ENCODE results near the gene GRIA4. TPM values are rescaled to one million over a fixed set of nuclear protein-coding genes. Genes with fewer than 3 reads are reported as not detected.

Gene GRIA4
- under 1 TPM; 0.69 to 0.98 (median 0.88) TPM for polyA plus RNA-seq (ENCODE audit: insufficient read length in 3 of 3)
- long read RNA-seq, donor 1: 0 reads
- long read RNA-seq, donor 2: 0 reads
- long read RNA-seq, donor 3: 0 reads
- long read RNA-seq, donor 4: 0 reads
- long read RNA-seq, donor 5: 0 reads
- long read RNA-seq, donor 6: 0 reads
- long read RNA-seq, donor 7: 0 reads
- long read RNA-seq, donor 8: 0 reads
- long read RNA-seq, donor 9: 0 reads
- long read RNA-seq, donor 10: 0 reads
- long read RNA-seq, donor 11: 0 reads
- long read RNA-seq, donor 12: 0 reads
- long read RNA-seq, donor 13: 0 reads
- long read RNA-seq, donor 14: 0 reads
- long read RNA-seq, donor 15, partial matches to known transcripts: 0 of 1 reads
- long read RNA-seq, donor 15, other reads (novel, unspliced or antisense): 0 of 1 reads
- long read RNA-seq, donor 16: 0 reads

- no peak for DNase-seq
Observed at GRCh38 chr11:105609832-105610781, at the start of gene GRIA4. TSS of gene GRIA4 (plus strand) at chr11:105610073. CDS start at chr11:105610998, 925 bp downstream.

DNA sequence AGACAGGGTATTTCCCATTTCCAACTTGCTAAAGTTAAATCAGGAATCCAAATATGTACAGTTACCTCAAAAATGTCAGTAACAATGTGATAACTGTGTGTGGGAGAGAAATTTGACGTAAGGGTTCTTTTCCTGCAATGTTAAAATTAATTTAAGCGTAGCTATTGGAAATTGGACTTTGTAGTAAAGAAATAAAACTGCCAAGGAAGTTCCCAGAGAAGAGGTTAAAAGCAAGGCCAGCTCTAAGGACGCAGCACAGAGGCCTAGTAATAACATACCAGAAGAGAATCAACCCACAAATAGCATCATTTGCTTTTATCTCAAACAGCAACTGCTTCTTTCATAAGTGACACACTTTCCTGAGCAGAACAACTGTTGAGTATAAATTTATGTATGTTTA is 36.8 kb upstream of the GRIA4 start:
- DNase-seq: no peak

GRCh38 chr11:105574974-105575373 is 34.9 kb upstream of the GRIA4 start:
- no peak for DNase-seq

DNA sequence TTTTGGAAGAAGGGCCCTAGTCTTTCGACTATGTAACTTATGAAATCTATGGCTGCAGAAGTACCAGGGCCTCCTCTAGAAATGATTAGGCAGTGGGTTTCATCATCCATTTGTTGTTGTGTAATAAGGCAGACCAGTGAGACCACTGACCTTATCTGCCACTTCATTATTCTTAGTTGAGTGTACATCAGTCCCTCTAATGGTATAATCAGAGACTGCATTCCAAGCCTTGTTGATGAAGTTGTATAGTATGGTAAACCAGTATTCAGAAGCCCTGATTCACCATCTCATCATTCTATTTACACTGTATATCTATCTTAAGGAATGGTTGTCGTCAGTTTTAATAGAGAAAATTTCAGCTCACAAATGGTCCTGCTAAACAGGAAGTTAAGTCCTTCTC is 32.2 kb upstream of the GRIA4 start:
- no peak for DNase-seq

DNA sequence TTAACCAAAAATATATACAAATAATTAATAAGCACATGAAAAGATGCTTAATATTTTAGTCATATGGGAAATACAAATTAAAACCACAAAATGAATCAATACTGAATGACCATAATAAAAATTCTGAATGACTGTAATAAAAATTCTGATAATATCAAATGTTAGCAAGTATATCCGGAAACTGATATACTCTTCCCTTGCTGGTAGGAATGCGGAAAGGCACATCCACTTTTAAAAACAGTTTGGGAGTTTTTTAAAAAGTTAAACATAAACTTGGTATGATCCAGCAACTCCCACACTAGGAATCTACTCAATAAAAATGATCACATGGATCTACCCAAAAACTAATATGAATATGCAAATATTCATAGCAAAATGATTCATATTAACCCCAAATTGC is 30.8 kb upstream of the GRIA4 start:
- DNase-seq: no peak

DNA sequence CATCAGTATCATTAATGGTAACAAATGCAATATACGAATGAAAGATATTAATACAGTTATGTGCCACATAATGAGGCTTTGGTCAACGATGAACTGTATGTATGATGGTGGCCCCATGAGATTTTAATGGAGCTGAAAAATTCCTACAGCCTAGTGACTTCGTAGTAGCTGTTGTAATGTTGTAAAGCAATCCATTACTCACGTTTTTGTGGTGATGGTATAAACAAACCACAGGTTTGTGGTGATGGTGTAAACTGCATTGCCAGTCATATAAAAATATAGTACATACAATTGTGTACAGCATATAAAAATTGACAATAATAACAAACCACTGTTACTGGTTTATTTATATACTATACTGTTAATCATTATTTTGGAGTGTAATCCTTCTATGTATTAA is 27.4 kb upstream of the GRIA4 start:
- no peak for DNase-seq

DNA sequence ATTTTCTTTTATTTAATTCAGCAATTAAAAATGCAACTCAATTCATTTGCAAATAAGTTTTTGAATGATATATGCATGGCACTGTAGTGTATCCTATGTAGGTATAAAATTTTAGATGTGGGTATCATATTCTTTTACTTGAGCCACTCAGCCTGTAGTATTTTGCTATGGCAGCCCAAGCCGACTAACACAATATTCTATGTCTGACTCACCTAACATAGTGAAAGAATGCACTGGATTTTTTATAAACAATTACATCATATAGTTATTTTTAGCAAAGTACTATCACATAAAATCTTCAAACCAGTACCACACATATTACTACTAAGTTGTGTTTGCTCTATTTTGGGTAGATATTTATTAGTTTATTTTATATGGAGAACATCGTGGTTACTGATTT is 21.9 kb upstream of the GRIA4 start:
- DNase-seq: no peak

DNA sequence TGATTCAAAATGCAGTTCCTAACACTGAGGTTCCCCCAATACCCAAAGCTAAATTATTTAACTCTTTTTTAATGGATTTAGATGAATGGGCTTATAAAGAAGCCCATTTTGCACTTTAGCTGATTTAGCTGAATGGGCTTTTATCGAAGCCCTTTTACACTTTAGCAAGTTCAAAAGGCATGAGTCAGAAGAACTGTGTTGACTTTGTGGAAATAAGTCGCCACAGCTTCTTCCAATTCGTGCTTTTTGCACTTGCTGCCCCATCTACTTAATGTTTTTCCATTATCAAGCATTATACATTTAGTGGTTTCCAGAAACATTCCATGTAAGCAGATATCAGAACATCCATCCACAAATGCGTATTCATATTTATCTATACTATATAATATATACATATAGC is 20.5 kb upstream of the GRIA4 start:
- DNase-seq: no peak

DNA sequence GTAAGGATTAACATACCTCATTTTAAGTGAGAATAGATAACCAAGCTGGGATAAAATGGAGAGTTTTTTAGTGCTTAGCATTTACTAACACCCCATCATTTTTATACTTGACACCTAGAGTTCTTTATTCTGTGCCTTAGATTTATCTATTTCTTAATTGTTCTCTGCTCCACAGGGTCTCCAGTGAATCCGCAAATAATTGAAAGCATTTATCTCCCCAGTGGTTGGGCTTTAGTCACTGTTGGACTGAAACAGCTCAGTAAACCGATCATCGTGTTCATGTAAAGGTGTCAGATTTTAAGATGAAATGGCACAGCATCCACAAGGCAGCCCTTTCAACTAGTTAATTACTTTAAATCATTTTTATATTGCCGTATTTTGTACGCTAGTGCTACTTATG is 17.8 kb upstream of the GRIA4 start:
- no peak for DNase-seq

- DNase-seq: no peak
Observed at GRCh38 chr11:105598371-105598770, 11.5 kb upstream of the GRIA4 start.

DNA sequence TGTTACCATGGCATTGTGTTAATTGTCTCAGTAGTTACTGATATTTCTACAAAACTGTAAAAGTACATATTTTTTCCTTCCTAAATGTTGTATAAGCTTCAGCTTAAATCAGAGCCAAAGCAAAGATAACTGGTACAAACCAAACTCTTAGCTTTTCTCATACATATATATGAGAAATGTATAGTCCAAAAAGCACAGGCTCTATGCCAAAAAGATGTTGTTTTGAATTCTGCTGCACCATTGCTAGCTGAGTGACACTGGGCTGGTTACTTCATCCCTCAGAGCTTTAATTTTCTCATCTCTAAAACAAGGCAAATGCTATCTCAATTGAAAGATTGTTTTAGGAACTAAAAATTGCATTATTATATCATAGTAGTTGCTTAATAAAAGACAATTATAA is 6.7 kb upstream of the GRIA4 start:
- no peak for DNase-seq

GRCh38 chr11:105609341-105609781 is 512 bp upstream of the GRIA4 start:
- DNase-seq: no peak

- no peak for DNase-seq
Observed at GRCh38 chr11:105610871-105611571, 1.1 kb downstream of the GRIA4 start.

- no peak for DNase-seq
Observed at GRCh38 chr11:105611572-105612441, 1.9 kb downstream of the GRIA4 start.

DNA sequence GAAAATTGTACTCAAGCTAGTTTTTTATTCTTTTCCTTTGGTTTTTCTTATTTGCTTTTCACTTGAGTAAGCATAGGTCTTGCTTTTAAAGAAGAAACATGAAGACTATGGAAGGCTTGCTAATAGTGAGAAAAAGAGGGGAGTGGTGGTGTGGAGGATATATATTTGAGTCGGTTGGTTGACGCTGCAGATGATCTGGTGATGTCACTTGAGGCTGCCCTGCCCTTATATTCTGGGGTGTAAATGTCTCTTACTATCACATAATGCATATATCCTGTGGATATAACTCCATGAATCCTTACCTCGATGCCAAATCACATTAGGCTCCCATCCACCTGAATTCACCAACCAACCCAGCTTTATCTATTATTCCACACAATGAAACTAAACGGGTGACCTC is 2.9 kb downstream of the GRIA4 start:
- no peak for DNase-seq

GRCh38 chr11:105613183-105613582 is 3.3 kb downstream of the GRIA4 start:
- DNase-seq: no peak

GRCh38 chr11:105618343-105618955 is 8.6 kb downstream of the GRIA4 start:
- no peak for DNase-seq

GRCh38 chr11:105619556-105619955 is 9.7 kb downstream of the GRIA4 start:
- no peak for DNase-seq

DNA sequence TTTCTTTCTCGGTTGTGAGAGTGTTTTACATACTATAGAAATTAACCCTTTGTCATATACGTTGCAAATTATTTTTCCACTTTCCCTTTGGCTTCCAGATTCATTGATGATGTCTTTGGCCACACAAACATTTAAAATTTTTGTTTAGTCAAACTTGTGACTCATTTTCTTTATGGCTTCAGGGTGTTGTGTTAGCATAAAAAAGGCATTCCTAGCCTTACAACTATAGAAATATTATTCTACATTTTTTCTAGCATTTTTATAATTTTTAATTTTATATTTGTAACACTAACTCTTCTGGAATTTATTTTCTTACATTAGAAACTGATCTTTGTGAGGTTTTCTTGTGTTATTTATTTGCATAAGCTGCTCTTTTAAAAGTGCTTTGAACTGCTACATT is 12.1 kb downstream of the GRIA4 start:
- no peak for DNase-seq

DNA sequence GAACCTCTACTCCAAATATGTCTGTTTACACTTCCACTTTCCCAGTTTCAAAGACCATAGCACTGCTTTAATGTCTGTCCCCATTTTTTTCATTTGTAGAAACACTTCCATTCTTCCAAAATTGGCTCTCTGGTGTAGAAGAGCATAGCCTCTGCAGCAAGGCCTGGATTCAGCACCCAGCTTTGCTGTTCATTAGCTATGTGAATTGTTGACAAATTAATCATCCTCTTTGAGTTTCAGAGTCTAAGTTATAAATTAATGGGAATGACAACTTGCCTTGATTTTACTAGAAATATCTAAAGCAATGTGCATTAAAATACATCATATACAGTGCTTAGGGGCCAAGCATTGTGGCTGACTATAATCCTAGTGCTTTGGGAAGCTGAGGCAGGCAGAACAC is 22.4 kb downstream of the GRIA4 start:
- DNase-seq: no peak

DNA sequence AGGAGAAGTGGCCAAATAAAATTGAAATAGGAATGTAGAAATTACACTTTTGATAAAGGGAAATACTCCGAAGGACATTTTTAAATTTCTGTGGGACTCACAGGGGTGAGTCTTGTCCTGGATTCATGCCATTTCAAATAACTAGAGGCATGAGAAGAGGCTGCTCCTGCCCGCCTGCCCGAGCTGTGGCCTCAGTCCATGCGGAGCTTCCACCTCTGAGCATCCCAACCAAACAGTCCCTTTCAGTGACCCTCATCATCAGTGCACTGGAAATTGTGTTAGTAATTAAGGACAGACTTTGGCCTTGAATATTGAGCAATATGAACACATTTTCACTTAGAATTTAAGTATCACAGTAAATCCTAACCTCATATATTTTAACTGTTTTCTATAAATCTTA is 25.6 kb downstream of the GRIA4 start:
- DNase-seq: no peak
